Measurements from ENCODE around the gene UCN2. TPM values are rescaled to one million over a fixed set of nuclear protein-coding genes. Genes with fewer than 3 reads are reported as not detected.
A peak's percentile ranks its signal among the peaks of the same experiment; 100 is the strongest.

The UCN2 gene
- total and polyA plus RNA-seq, 9 of the 15 experiments (the other 6 are each of a cell fraction or from before 2014, with no cell fraction given): 0.08 to 0.11 TPM; not detected in 7

DNA sequence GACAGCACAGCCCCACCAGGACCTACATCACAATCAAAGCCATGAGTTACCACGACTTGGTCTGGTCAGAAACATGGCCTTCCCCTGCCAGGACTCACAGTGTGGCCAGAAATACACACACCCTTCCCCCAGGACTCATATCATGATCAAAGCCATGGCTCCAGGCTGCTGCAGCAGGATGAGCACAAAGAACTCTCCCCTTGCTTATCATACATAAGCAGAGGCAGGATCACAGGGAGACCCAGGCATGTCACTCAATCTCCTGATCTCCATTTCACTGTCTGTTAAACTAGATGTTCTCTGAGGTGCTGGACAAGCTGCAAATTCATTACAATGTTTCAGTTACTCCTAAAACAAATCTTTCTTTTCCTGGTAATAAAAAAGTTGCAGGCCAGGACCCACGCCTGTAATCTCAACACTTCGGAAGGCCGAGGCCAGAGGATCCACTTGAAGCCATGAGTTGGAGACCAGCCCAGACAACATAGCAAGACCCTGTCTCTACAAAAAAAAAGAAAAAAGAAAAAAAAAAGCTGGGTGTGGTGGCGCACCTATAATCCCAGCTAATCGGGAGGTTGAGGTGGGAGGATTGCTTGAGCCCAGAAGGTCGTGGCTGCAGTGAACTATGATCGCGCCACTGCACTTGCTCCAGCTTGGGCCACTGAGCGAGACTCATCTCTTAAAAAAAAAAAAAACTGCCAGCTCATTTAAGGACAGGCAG is 8.2 kb downstream of the UCN2 start (continued):
- TF ChIP-seq, protein P1, sequence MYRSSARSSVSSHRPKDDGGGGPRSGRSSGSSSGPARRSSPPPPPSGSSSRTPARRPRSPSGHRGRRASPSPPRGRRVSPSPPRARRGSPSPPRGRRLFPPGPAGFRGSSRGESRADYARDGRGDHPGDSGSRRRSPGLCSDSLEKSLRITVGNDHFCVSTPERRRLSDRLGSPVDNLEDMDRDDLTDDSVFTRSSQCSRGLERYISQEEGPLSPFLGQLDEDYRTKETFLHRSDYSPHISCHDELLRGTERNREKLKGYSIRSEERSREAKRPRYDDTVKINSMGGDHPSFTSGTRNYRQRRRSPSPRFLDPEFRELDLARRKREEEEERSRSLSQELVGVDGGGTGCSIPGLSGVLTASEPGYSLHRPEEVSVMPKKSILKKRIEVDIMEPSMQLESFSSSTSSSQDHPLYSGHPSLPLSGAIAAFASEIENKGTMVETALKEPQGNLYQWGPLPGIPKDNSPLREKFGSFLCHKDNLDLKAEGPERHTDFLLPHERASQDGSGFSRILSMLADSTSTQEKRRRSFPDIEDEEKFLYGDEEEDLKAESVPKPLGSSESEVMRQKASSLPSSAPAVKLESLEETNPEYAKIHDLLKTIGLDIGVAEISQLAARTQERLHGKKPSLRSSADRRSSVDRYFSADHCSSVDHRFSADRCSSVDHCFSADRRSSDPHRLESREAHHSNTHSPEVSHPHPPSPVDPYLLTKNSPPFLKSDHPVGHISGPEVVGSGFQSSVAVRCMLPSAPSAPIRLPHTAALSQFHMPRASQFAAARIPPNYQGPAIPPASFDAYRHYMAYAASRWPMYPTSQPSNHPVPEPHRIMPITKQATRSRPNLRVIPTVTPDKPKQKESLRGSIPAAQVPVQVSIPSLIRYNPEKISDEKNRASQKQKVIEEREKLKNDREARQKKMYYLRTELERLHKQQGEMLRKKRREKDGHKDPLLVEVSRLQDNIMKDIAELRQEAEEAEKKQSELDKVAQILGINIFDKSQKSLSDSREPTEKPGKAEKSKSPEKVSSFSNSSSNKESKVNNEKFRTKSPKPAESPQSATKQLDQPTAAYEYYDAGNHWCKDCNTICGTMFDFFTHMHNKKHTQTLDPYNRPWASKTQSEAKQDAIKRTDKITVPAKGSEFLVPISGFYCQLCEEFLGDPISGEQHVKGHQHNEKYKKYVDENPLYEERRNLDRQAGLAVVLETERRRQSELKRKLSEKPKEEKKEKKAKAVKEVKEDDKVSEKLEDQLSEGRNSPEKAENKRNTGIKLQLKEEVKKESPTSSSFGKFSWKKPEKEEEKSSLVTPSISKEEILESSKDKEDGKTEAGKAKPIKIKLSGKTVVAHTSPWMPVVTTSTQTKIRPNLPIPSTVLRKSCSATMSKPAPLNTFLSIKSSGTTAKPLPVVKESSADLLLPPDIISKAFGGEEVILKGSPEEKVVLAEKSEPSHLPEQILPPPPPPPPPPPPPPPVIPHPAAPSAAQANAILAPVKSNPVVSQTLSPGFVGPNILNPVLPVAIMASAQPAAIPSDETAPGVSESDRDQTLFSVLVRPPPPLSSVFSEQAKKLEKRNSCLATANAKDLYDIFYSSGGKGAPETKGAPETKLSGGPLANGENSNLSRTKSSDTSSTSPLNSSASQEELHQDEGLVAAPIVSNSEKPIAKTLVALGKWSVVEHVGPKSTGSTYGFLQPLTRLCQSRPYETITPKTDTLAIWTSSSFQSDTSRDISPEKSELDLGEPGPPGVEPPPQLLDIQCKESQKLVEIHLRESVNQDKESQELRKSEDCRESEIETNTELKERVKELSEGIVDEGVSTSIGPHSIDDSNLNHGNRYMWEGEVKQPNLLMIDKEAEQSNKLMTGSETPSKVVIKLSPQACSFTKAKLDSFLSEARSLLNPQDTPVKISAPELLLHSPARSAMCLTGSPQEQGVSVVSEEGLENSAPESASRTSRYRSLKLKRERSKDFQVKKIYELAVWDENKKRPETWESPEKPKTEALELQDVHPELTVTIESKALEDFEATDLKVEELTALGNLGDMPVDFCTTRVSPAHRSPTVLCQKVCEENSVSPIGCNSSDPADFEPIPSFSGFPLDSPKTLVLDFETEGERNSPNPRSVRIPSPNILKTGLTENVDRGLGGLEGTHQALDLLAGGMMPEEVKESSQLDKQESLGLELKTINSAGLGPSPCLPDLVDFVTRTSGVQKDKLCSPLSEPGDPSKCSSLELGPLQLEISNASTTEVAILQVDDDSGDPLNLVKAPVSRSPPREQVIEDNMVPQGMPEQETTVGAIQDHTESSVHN (IDR thresholded peaks at IDR 0.05; ENCODE audit: borderline replicate concordance in 1 of 2, low read depth in 1 of 2): no peak
- TF ChIP-seq SAFB2 (IDR thresholded peaks at IDR 0.05; ENCODE audit: borderline replicate concordance, low read depth, low read length, severe bottlenecking) (no peak), SP1 (CRISPR knock-in tag; IDR thresholded peaks at IDR 0.05) (no peak), TEAD1 (CRISPR knock-in tag; IDR thresholded peaks at IDR 0.05) (no peak), ZNF23 (CRISPR knock-in tag; IDR thresholded peaks at IDR 0.05) (no peak), ZNF354B (CRISPR knock-in tag; IDR thresholded peaks at IDR 0.05) (no peak), ZNF79 (CRISPR knock-in tag; IDR thresholded peaks at IDR 0.05; ENCODE audit: low read depth) (no peak), MEIS2 (IDR thresholded peaks at IDR 0.05; ENCODE audit: partially characterized antibody) (peak; percentile 86), PHF20 (IDR thresholded peaks at IDR 0.05; ENCODE audit: partially characterized antibody) (no peak), ZNF586 (CRISPR knock-in tag; conservative IDR thresholded peaks at IDR 0.05) (no peak)
- TF ChIP-seq, protein P2, sequence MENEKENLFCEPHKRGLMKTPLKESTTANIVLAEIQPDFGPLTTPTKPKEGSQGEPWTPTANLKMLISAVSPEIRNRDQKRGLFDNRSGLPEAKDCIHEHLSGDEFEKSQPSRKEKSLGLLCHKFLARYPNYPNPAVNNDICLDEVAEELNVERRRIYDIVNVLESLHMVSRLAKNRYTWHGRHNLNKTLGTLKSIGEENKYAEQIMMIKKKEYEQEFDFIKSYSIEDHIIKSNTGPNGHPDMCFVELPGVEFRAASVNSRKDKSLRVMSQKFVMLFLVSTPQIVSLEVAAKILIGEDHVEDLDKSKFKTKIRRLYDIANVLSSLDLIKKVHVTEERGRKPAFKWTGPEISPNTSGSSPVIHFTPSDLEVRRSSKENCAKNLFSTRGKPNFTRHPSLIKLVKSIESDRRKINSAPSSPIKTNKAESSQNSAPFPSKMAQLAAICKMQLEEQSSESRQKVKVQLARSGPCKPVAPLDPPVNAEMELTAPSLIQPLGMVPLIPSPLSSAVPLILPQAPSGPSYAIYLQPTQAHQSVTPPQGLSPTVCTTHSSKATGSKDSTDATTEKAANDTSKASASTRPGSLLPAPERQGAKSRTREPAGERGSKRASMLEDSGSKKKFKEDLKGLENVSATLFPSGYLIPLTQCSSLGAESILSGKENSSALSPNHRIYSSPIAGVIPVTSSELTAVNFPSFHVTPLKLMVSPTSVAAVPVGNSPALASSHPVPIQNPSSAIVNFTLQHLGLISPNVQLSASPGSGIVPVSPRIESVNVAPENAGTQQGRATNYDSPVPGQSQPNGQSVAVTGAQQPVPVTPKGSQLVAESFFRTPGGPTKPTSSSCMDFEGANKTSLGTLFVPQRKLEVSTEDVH (IDR thresholded peaks at IDR 0.05; ENCODE audit: low read depth, partially characterized antibody): no peak
- TF ChIP-seq, protein P3, sequence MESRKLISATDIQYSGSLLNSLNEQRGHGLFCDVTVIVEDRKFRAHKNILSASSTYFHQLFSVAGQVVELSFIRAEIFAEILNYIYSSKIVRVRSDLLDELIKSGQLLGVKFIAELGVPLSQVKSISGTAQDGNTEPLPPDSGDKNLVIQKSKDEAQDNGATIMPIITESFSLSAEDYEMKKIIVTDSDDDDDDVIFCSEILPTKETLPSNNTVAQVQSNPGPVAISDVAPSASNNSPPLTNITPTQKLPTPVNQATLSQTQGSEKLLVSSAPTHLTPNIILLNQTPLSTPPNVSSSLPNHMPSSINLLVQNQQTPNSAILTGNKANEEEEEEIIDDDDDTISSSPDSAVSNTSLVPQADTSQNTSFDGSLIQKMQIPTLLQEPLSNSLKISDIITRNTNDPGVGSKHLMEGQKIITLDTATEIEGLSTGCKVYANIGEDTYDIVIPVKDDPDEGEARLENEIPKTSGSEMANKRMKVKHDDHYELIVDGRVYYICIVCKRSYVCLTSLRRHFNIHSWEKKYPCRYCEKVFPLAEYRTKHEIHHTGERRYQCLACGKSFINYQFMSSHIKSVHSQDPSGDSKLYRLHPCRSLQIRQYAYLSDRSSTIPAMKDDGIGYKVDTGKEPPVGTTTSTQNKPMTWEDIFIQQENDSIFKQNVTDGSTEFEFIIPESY (CRISPR knock-in tag; IDR thresholded peaks at IDR 0.05): no peak
- TF ChIP-seq, protein P4, sequence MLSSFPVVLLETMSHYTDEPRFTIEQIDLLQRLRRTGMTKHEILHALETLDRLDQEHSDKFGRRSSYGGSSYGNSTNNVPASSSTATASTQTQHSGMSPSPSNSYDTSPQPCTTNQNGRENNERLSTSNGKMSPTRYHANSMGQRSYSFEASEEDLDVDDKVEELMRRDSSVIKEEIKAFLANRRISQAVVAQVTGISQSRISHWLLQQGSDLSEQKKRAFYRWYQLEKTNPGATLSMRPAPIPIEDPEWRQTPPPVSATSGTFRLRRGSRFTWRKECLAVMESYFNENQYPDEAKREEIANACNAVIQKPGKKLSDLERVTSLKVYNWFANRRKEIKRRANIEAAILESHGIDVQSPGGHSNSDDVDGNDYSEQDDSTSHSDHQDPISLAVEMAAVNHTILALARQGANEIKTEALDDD (IDR thresholded peaks at IDR 0.05): peak; percentile 60; the same call in 1 of the 2 replicates

Measured in K562 (cell line).